Immature natural killer cell (primary cell): ENCODE measurements around the gene ACTL8. TPM values are rescaled to one million over a fixed set of nuclear protein-coding genes. Genes with fewer than 3 reads are reported as not detected.
"Not testable (repeated sequence)": the region's sequence is repeated elsewhere in the genome, so short reads cannot be mapped to it uniquely, and the experiment has no call there.

ENCODE experiments used
- DNase-seq, 3 donors: peaks; one replicate each; pipeline ENCODE4 v3.0.0; 2022; ENCODE audit warnings: mixed read lengths in 1 of 3
- H3K27ac Mint-ChIP-seq, 6 donors: one replicate each; pipeline ENCODE4 v1.8.0; 2020; ENCODE audit warnings: mixed read lengths in 6 of 6, mild to moderate bottlenecking in 5 of 6, inconsistent platforms in 4 of 6, moderate library complexity in 3 of 6
- H3K27me3 Mint-ChIP-seq, 3 donors: one replicate each; pipeline ENCODE4 v1.8.0; 2020 to 2021; ENCODE audit warnings: low read depth in 3 of 3, mild to moderate bottlenecking in 3 of 3, mixed read lengths in 3 of 3, moderate library complexity in 3 of 3, inconsistent platforms in 1 of 3
- H3K36me3 Mint-ChIP-seq, 3 donors: one replicate each; pipeline ENCODE4 v1.8.0; 2020; ENCODE audit warnings: mixed read lengths in 3 of 3, inconsistent platforms in 2 of 3, mild to moderate bottlenecking in 2 of 3
- H3K4me1 Mint-ChIP-seq, 2 donors: one replicate each; pipeline ENCODE4 v1.8.0; 2020; ENCODE audit warnings: inconsistent platforms in 2 of 2, mild to moderate bottlenecking in 2 of 2, mixed read lengths in 2 of 2, moderate library complexity in 1 of 2
- H3K4me3 Mint-ChIP-seq, 5 donors: one replicate each; pipeline ENCODE4 v1.8.0; 2020; ENCODE audit warnings: mild to moderate bottlenecking in 5 of 5, mixed read lengths in 5 of 5, inconsistent platforms in 3 of 5, moderate library complexity in 3 of 5
- H3K9me3 Mint-ChIP-seq, 6 donors: one replicate each; pipeline ENCODE4 v1.8.0; 2020; ENCODE audit warnings: mild to moderate bottlenecking in 6 of 6, mixed read lengths in 6 of 6, inconsistent platforms in 4 of 6, moderate library complexity in 3 of 6
- polyA plus RNA-seq, 3 donors: library from polyadenylated mRNA; unstranded; fragments of 300-500 nt; fragmentation: Illumina TruSeq; gene quantifications; one replicate each; pipeline ENCODE4 v1.2.3, GENCODE V29; 2021

Gene ACTL8
- polyA plus RNA-seq, 3 donors from 2014 or later, result not detected

GRCh38 chr1:17743008-17743647, 12.0 kb upstream of the ACTL8 start:
- Mint-ChIP-seq H3K4me1 (no peaks in the 10 kb centered on the region), H3K27me3 (peaks cover 2 to 10% (median 4%) of the 10 kb centered on the region in 3 donors), H3K27ac (no peak overlapping the region), H3K4me3 (no peak overlapping the region), H3K36me3 (no peaks in the 10 kb centered on the region), H3K9me3 (no peaks in the 10 kb centered on the region)
- DNase-seq, result no peak

- Mint-ChIP-seq H3K27ac (no peak overlapping the region), H3K27me3 (peaks cover 4 to 10% (median 4%) of the 10 kb centered on the region in 3 donors), H3K9me3 (no peaks in the 10 kb centered on the region), H3K4me1 (no peaks in the 10 kb centered on the region), H3K36me3 (no peaks in the 10 kb centered on the region), H3K4me3 (no peak overlapping the region)
- no peak for DNase-seq
These were observed 11.2 kb upstream of the ACTL8 start for GRCh38 chr1:17743925-17744324.

- Mint-ChIP-seq H3K36me3 (no peaks in the 10 kb centered on the region), H3K4me3 (no peak overlapping the region), H3K4me1 (no peaks in the 10 kb centered on the region), H3K27ac (no peak overlapping the region), H3K27me3 (peaks cover 4 to 10% (median 5%) of the 10 kb centered on the region in 3 donors), H3K9me3 (no peaks in the 10 kb centered on the region)
- DNase-seq, result no peak
These were observed 10.3 kb upstream of the ACTL8 start for GRCh38 chr1:17744666-17745478.

GRCh38 chr1:17745479-17745955, 9.6 kb upstream of the ACTL8 start:
- no peaks in the 10 kb centered on the region for H3K36me3 Mint-ChIP-seq
- H3K27me3 Mint-ChIP-seq, result peaks cover 4 to 8% (median 5%) of the 10 kb centered on the region in 3 donors
- H3K27ac Mint-ChIP-seq, result no peak overlapping the region
- no peak for DNase-seq
- no peaks in the 10 kb centered on the region for H3K9me3 Mint-ChIP-seq
- H3K4me1 Mint-ChIP-seq, result no peaks in the 10 kb centered on the region
- no peak overlapping the region for H3K4me3 Mint-ChIP-seq

GRCh38 chr1:17746281-17746680, 8.9 kb upstream of the ACTL8 start:
- H3K4me3 Mint-ChIP-seq, H3K27ac Mint-ChIP-seq, H3K27me3 Mint-ChIP-seq, H3K4me1 Mint-ChIP-seq, DNase-seq, H3K36me3 Mint-ChIP-seq, H3K9me3 Mint-ChIP-seq: not testable (repeated sequence)

GRCh38 chr1:17746920-17747319, 8.2 kb upstream of the ACTL8 start:
- DNase-seq, result no peak
- Mint-ChIP-seq H3K4me1 (no peaks in the 10 kb centered on the region), H3K27ac (no peak overlapping the region), H3K4me3 (no peak overlapping the region), H3K9me3 (no peaks in the 10 kb centered on the region), H3K27me3 (peaks cover 2 to 4% (median 4%) of the 10 kb centered on the region in 3 donors), H3K36me3 (no peaks in the 10 kb centered on the region)

GRCh38 chr1:17750333-17750732, 4.8 kb upstream of the ACTL8 start:
- no peak for DNase-seq
- Mint-ChIP-seq H3K9me3 (peaks cover 0 to 22% (median 10%) of the 10 kb centered on the region in 6 donors), H3K27ac (no peak overlapping the region), H3K27me3 (peaks cover 2 to 4% (median 4%) of the 10 kb centered on the region in 3 donors), H3K4me1 (no peaks in the 10 kb centered on the region), H3K4me3 (no peak overlapping the region), H3K36me3 (peaks cover 0 to 4% (median 0%) of the 10 kb centered on the region in 3 donors)

GRCh38 chr1:17752356-17752755, 2.8 kb upstream of the ACTL8 start:
- Mint-ChIP-seq H3K4me1 (no peaks in the 10 kb centered on the region), H3K4me3 (no peak overlapping the region), H3K9me3 (peaks cover 10 to 40% (median 22%) of the 10 kb centered on the region in 6 donors), H3K36me3 (peaks cover 0 to 4% (median 0%) of the 10 kb centered on the region in 3 donors), H3K27me3 (peaks cover 2 to 4% (median 3%) of the 10 kb centered on the region in 3 donors), H3K27ac (no peak overlapping the region)
- DNase-seq, result no peak

GRCh38 chr1:17757426-17757825, 2.3 kb downstream of the ACTL8 start:
- Mint-ChIP-seq H3K4me3 (no peak overlapping the region), H3K27ac (no peak overlapping the region), H3K9me3 (peaks cover 23 to 70% (median 47%) of the 10 kb centered on the region in 6 donors), H3K4me1 (no peaks in the 10 kb centered on the region), H3K27me3 (peaks cover 0 to 6% (median 1%) of the 10 kb centered on the region in 3 donors), H3K36me3 (peaks cover 4 to 10% (median 5%) of the 10 kb centered on the region in 3 donors)
- no peak for DNase-seq

- Mint-ChIP-seq H3K4me1 (no peaks in the 10 kb centered on the region), H3K27me3 (peaks cover 1 to 6% (median 5%) of the 10 kb centered on the region in 3 donors), H3K27ac (no peak overlapping the region), H3K4me3 (no peak overlapping the region), H3K36me3 (peaks cover 4 to 10% (median 5%) of the 10 kb centered on the region in 3 donors), H3K9me3 (peaks cover 23 to 61% (median 42%) of the 10 kb centered on the region in 6 donors)
- no peak for DNase-seq
These were observed 4.0 kb downstream of the ACTL8 start for GRCh38 chr1:17759114-17759513.

- no peak overlapping the region for H3K4me3 Mint-ChIP-seq
- no peak for DNase-seq
- H3K9me3 Mint-ChIP-seq, result peaks cover 13 to 32% (median 25%) of the 10 kb centered on the region in 6 donors
- H3K4me1 Mint-ChIP-seq, result no peaks in the 10 kb centered on the region
- H3K27ac Mint-ChIP-seq, result no peak overlapping the region
- H3K27me3 Mint-ChIP-seq, result peaks cover 5 to 6% (median 6%) of the 10 kb centered on the region in 3 donors
- H3K36me3 Mint-ChIP-seq, result peaks cover 4 to 6% (median 5%) of the 10 kb centered on the region in 3 donors
These were observed 7.2 kb downstream of the ACTL8 start for GRCh38 chr1:17762313-17762712.

- Mint-ChIP-seq H3K36me3 (peaks cover 4 to 6% (median 5%) of the 10 kb centered on the region in 3 donors), H3K27me3 (peaks cover 5 to 6% (median 6%) of the 10 kb centered on the region in 3 donors), H3K4me3 (no peak overlapping the region), H3K9me3 (peaks cover 10 to 22% (median 18%) of the 10 kb centered on the region in 6 donors), H3K4me1 (no peaks in the 10 kb centered on the region), H3K27ac (no peak overlapping the region)
- DNase-seq, result no peak
These were observed 8.3 kb downstream of the ACTL8 start for GRCh38 chr1:17763417-17763816.

GRCh38 chr1:17763995-17764394, 8.9 kb downstream of the ACTL8 start:
- Mint-ChIP-seq H3K4me3 (no peak overlapping the region), H3K27me3 (peaks cover 5 to 7% (median 6%) of the 10 kb centered on the region in 3 donors), H3K4me1 (no peaks in the 10 kb centered on the region), H3K27ac (no peak overlapping the region), H3K36me3 (peaks cover 4 to 6% (median 5%) of the 10 kb centered on the region in 3 donors), H3K9me3 (peaks cover 6 to 16% (median 13%) of the 10 kb centered on the region in 6 donors)
- no peak for DNase-seq

- no peak for DNase-seq
- Mint-ChIP-seq H3K4me3 (no peak overlapping the region), H3K27me3 (peaks cover 5 to 10% (median 6%) of the 10 kb centered on the region in 3 donors), H3K36me3 (peaks cover 4 to 6% (median 5%) of the 10 kb centered on the region in 3 donors), H3K9me3 (peaks cover 5 to 10% (median 8%) of the 10 kb centered on the region in 6 donors), H3K4me1 (no peaks in the 10 kb centered on the region), H3K27ac (no peak overlapping the region)
These were observed 9.5 kb downstream of the ACTL8 start for GRCh38 chr1:17764591-17764990.
